ENCODE measurements around the gene ZNF425. TPM values are rescaled to one million over a fixed set of nuclear protein-coding genes. Genes with fewer than 3 reads are reported as not detected.

ZNF425 gene
- 2.3 and 2.7 TPM in 2 replicates for total RNA-seq

GRCh38 chr7:149125863-149126661 is at the start of gene ZNF425:
TSS of gene ZNF425 (minus strand) at chr7:149126324. CDS start at chr7:149126213, 111 bp downstream.

GRCh38 chr7:149147072-149147751 is 21.1 kb upstream of the ZNF425 start, which contains the start of gene ZNF398:
TSS of gene ZNF398 (plus strand) at chr7:149147453. CDS start at chr7:149147743, 290 bp downstream.

GRCh38 chr7:149090397-149091195 is 35.5 kb downstream of the ZNF425 start, which contains the start of gene ZNF786:
TSS of gene ZNF786 (minus strand) at chr7:149090718. CDS start at chr7:149090640, 78 bp downstream.

Other genes with a start within 250 kb of the ZNF425 start
- 2.3 and 3.8 TPM in 2 replicates for gene EZH2, start 242.0 kb downstream of the ZNF425 start, total RNA-seq
- 112 and 170 TPM in 2 replicates for gene PDIA4, start 97.8 kb downstream of the ZNF425 start, total RNA-seq
- 3.5 and 4.1 TPM in 2 replicates for gene ZNF786, start 35.6 kb downstream of the ZNF425 start, total RNA-seq
- 11.6 and 13.7 TPM in 2 replicates for gene ZNF398, start 21.1 kb upstream of the ZNF425 start, total RNA-seq
- gene ZNF282, start 69.2 kb upstream of the ZNF425 start, total RNA-seq = 17.2 and 19.1 TPM in 2 replicates
- gene ZNF212, start 113.3 kb upstream of the ZNF425 start, total RNA-seq = 3.0 and 5.4 TPM in 2 replicates
- gene ZNF783, start 135.9 kb upstream of the ZNF425 start, total RNA-seq = 5.5 and 10.6 TPM in 2 replicates

Measured in pericardium fibroblast (primary cell).